Naive thymus-derived CD4-positive, alpha-beta T cell (primary cell): Measurements from ENCODE around the gene CRTC3. TPM values are rescaled to one million over a fixed set of nuclear protein-coding genes. Genes with fewer than 3 reads are reported as not detected.
"Not testable (repeated sequence)": the region's sequence is repeated elsewhere in the genome, so short reads cannot be mapped to it uniquely, and the experiment has no call there.

Experiments used
- ATAC-seq: fragments of 150-1000 bp; cut with Tn5 transposase; 2 replicates; pipeline ENCODE4 v1.10.0; 2021; ENCODE audit warnings: mild to moderate bottlenecking, moderate library complexity
- CTCF ChIA-PET: fragments of 350-600 bp; sonication (Branson Sonifier 250); formaldehyde crosslinking; loops from one replicate; lab custom pipeline; 2021; ENCODE audit warnings: antibody characterized with exemption; lab: Charles Lee
- POLR2A ChIA-PET: fragments of 350-600 bp; sonication (Branson Sonifier 250); formaldehyde crosslinking; loops from one replicate; lab custom pipeline; 2021; ENCODE audit warnings: antibody characterized with exemption, inconsistent platforms; lab: Charles Lee
- DNase-seq, 9 donors: peaks; one replicate each; pipeline versions ENCODE4 v3.0.0 to v3.0.0-alpha.2; 2020 to 2022; ENCODE audit warnings: mixed read lengths in 1 of 9
- H3K27ac ChIP-seq: one replicate; pipeline ENCODE4 v1.7.0; 2013; ENCODE audit warnings: mild to moderate bottlenecking, low read depth, low read length, moderate library complexity
- H3K27me3 ChIP-seq, 2 donors: one replicate each; pipeline ENCODE4 v1.7.0; 2013; ENCODE audit warnings: low read length in 2 of 2, mild to moderate bottlenecking in 2 of 2, moderate library complexity in 2 of 2; ENCODE audit not compliant: control insufficient read depth in 2 of 2, insufficient read depth in 2 of 2
- H3K36me3 ChIP-seq, 3 experiments: 1 replicate in 2 of 3; 2 replicates in 1 of 3; pipeline ENCODE4 v1.7.0; 2013; ENCODE audit warnings: low read length in 3 of 3, mild to moderate bottlenecking in 3 of 3, moderate library complexity in 1 of 3; ENCODE audit not compliant: insufficient read depth in 3 of 3, control insufficient read depth in 2 of 3
- H3K4me1 ChIP-seq, 2 donors: one replicate each; pipeline ENCODE4 v1.7.0; 2013; ENCODE audit warnings: low read length in 2 of 2, mild to moderate bottlenecking in 2 of 2, moderate library complexity in 1 of 2; ENCODE audit not compliant: control insufficient read depth in 2 of 2, insufficient read depth in 2 of 2
- H3K4me3 ChIP-seq: 2 replicates; pipeline ENCODE4 v1.7.0; 2013; ENCODE audit warnings: mild to moderate bottlenecking, low read length
- H3K9me3 ChIP-seq, 3 experiments: 1 replicate in 2 of 3; 2 replicates in 1 of 3; pipeline ENCODE4 v1.7.0; 2013; ENCODE audit warnings: low read length in 3 of 3; ENCODE audit not compliant: control insufficient read depth in 2 of 3
- H3K27ac Mint-ChIP-seq, 9 donors: one replicate each; pipeline ENCODE4 v1.8.0; 2020 to 2022; ENCODE audit warnings: mixed read lengths in 9 of 9, mild to moderate bottlenecking in 8 of 9, moderate library complexity in 5 of 9, inconsistent platforms in 2 of 9
- H3K27me3 Mint-ChIP-seq, 5 donors: one replicate each; pipeline ENCODE4 v1.8.0; 2021 to 2022; ENCODE audit warnings: mixed read lengths in 5 of 5, mild to moderate bottlenecking in 1 of 5
- H3K36me3 Mint-ChIP-seq, 5 donors: one replicate each; pipeline ENCODE4 v1.8.0; 2020 to 2022; ENCODE audit warnings: mixed read lengths in 5 of 5, mild to moderate bottlenecking in 3 of 5, inconsistent platforms in 1 of 5
- H3K4me1 Mint-ChIP-seq, 7 donors: one replicate each; pipeline ENCODE4 v1.8.0; 2020 to 2022; ENCODE audit warnings: mixed read lengths in 7 of 7, mild to moderate bottlenecking in 3 of 7, inconsistent platforms in 1 of 7
- H3K4me3 Mint-ChIP-seq, 10 donors: one replicate each; pipeline ENCODE4 v1.8.0; 2020 to 2022; ENCODE audit warnings: mild to moderate bottlenecking in 10 of 10, mixed read lengths in 10 of 10, moderate library complexity in 6 of 10, inconsistent platforms in 2 of 10
- H3K9me3 Mint-ChIP-seq, 11 donors: one replicate each; pipeline ENCODE4 v1.8.0; 2020 to 2022; ENCODE audit warnings: mixed read lengths in 11 of 11, mild to moderate bottlenecking in 4 of 11, inconsistent platforms in 1 of 11, moderate library complexity in 1 of 11
- intact Hi-C, 2 donors: fragments of 100-400 bp; cut with micrococcal nuclease; formaldehyde crosslinking; loops; one replicate each; pipeline ENCODE4 v1.15.1; 2023
- polyA plus RNA-seq, 2 donors: library from polyadenylated mRNA; unstranded; fragments of 300-500 nt; fragmentation: Illumina TruSeq; gene quantifications; one replicate each; pipeline ENCODE4 v1.2.3, GENCODE V29; 2021
- total RNA-seq, 6 experiments: library from RNA in 5 of 6; stranded (reverse) in 5 of 6; gene quantifications; 1 replicate in 5 of 6; 2 replicates in 1 of 6; pipeline ENCODE4 v1.2.3 and lab custom pipeline; 2021 to 2026

The CRTC3 gene
- total and polyA plus RNA-seq, 7 experiments from 2014 or later: 40.5 to 132 (median 106) TPM

- no peaks in the 10 kb centered on the region for H3K36me3 ChIP-seq
- H3K9me3 Mint-ChIP-seq: peaks cover 0 to 5% (median 0%) of the 10 kb centered on the region in 11 donors
- peaks cover 8 to 41% (median 20%) of the 10 kb centered on the region in 7 donors for H3K4me1 Mint-ChIP-seq
- no peaks in the 10 kb centered on the region for H3K4me1 ChIP-seq
- H3K27ac Mint-ChIP-seq: peak overlapping the region in 2 of 9 donors; percentile 17 to 43
- no peak for DNase-seq
- no peaks in the 10 kb centered on the region for H3K27me3 Mint-ChIP-seq
- no peak overlapping the region for H3K27ac ChIP-seq
- CTCF ChIA-PET: interaction anchor here (0.6 to 1.0 kb wide), 3 partner anchors 12 to 408 kb away, joined by 3 to 4 read pairs (median 3); no protein-coding TSS in a partner anchor
- peaks cover 0 to 13% (median 0%) of the 10 kb centered on the region in 5 donors for H3K36me3 Mint-ChIP-seq
- H3K27me3 ChIP-seq: no peaks in the 10 kb centered on the region
- peak overlapping the region in 2 of 10 donors; percentile 21 to 80 for H3K4me3 Mint-ChIP-seq
- ATAC-seq: no peak
- POLR2A ChIA-PET: interaction anchor here (1.1 to 1.7 kb wide), 4 partner anchors 17 to 147 kb away, joined by 3 to 5 read pairs (median 4); no protein-coding TSS in a partner anchor
- no peaks in the 10 kb centered on the region for H3K9me3 ChIP-seq
- H3K4me3 ChIP-seq: no peak overlapping the region
- intact Hi-C loops: loop anchor here (10.0 kb wide), 1 partner anchor 183 kb away; no protein-coding TSS in a partner anchor
These were observed 17.4 kb upstream of the CRTC3 start for GRCh38 chr15:90512276-90512675.

GRCh38 chr15:90512981-90513380 is 16.7 kb upstream of the CRTC3 start:
- H3K27ac ChIP-seq: no peak overlapping the region
- POLR2A ChIA-PET: interaction anchor here (0.6 to 1.7 kb wide), 4 partner anchors 16 to 320 kb away, joined by 3 to 5 read pairs (median 4); no protein-coding TSS in a partner anchor
- intact Hi-C loops: loop anchor here (10.0 kb wide), 1 partner anchor 182 kb away; no protein-coding TSS in a partner anchor

GRCh38 chr15:90513448-90513847 is 16.3 kb upstream of the CRTC3 start:
- H3K4me3 Mint-ChIP-seq: no peak overlapping the region
- peaks cover 0 to 5% (median 0%) of the 10 kb centered on the region in 11 donors for H3K9me3 Mint-ChIP-seq
- ChIA-PET POLR2A (interaction anchor here (0.7 to 1.7 kb wide), 3 partner anchors 16 to 26 kb away, joined by 4 to 5 read pairs (median 4); no protein-coding TSS in a partner anchor), CTCF (interaction anchor here (0.8 kb wide), 1 partner anchor 194 kb away, joined by 3 read pairs; no protein-coding TSS in a partner anchor)
- Histone ChIP-seq H3K4me1 (no peaks in the 10 kb centered on the region), H3K4me3 (no peak overlapping the region), H3K27me3 (no peaks in the 10 kb centered on the region), H3K36me3 (no peaks in the 10 kb centered on the region), H3K9me3 (no peaks in the 10 kb centered on the region), H3K27ac (no peak overlapping the region)
- intact Hi-C loops: loop anchor here (10.0 kb wide), 1 partner anchor 181 kb away; no protein-coding TSS in a partner anchor
- H3K27ac Mint-ChIP-seq: no peak overlapping the region
- DNase-seq (no peak), ATAC-seq (no peak)
- H3K27me3 Mint-ChIP-seq: no peaks in the 10 kb centered on the region
- H3K4me1 Mint-ChIP-seq: peaks cover 8 to 41% (median 20%) of the 10 kb centered on the region in 7 donors
- peaks cover 0 to 12% (median 0%) of the 10 kb centered on the region in 5 donors for H3K36me3 Mint-ChIP-seq

More at GRCh38 chr15:90512981-90513380, 16.7 kb upstream of the CRTC3 start:
- no peaks in the 10 kb centered on the region for H3K27me3 ChIP-seq
- Mint-ChIP-seq H3K27me3 (no peaks in the 10 kb centered on the region), H3K36me3 (peaks cover 0 to 12% (median 0%) of the 10 kb centered on the region in 5 donors), H3K27ac (peak overlapping the region in 1 of 9 donors; percentile 43), H3K4me3 (peak overlapping the region in 2 of 10 donors; percentile 3 to 21), H3K9me3 (peaks cover 0 to 5% (median 0%) of the 10 kb centered on the region in 11 donors), H3K4me1 (peaks cover 8 to 41% (median 20%) of the 10 kb centered on the region in 7 donors)
- CTCF ChIA-PET: interaction anchor here (0.6 to 0.8 kb wide), 2 partner anchors 133 to 193 kb away, joined by 3 to 4 read pairs; no protein-coding TSS in a partner anchor
- H3K36me3 ChIP-seq: no peaks in the 10 kb centered on the region
- DNase-seq (no peak), ATAC-seq (no peak)
- H3K4me3 ChIP-seq: no peak overlapping the region
- H3K9me3 ChIP-seq: no peaks in the 10 kb centered on the region
- no peaks in the 10 kb centered on the region for H3K4me1 ChIP-seq

GRCh38 chr15:90513893-90514292 is 15.8 kb upstream of the CRTC3 start:
- H3K9me3 ChIP-seq, H3K27ac ChIP-seq, H3K36me3 ChIP-seq, H3K27me3 ChIP-seq, H3K4me3 ChIP-seq, H3K4me1 ChIP-seq, H3K9me3 Mint-ChIP-seq, CTCF ChIA-PET, H3K4me3 Mint-ChIP-seq, H3K27ac Mint-ChIP-seq, H3K27me3 Mint-ChIP-seq, DNase-seq, ATAC-seq: not testable (repeated sequence)
- Mint-ChIP-seq H3K36me3 (peaks cover 0 to 12% (median 0%) of the 10 kb centered on the region in 5 donors), H3K4me1 (peaks cover 8 to 41% (median 20%) of the 10 kb centered on the region in 7 donors)
- intact Hi-C loops: loop anchor here (10.0 kb wide), 1 partner anchor 181 kb away; no protein-coding TSS in a partner anchor
- POLR2A ChIA-PET: interaction anchor here (0.7 kb wide), 1 partner anchor 17 kb away, joined by 4 read pairs; no protein-coding TSS in a partner anchor

- Mint-ChIP-seq H3K4me3 (no peak overlapping the region), H3K27ac (peak overlapping the region in 1 of 9 donors; percentile 19), H3K36me3 (peaks cover 0 to 1% (median 0%) of the 10 kb centered on the region in 5 donors), H3K9me3 (no peaks in the 10 kb centered on the region), H3K4me1 (peaks cover 0 to 22% (median 5%) of the 10 kb centered on the region in 7 donors), H3K27me3 (no peaks in the 10 kb centered on the region)
- DNase-seq: no peak
- Histone ChIP-seq H3K27me3 (no peaks in the 10 kb centered on the region), H3K9me3 (no peaks in the 10 kb centered on the region), H3K36me3 (no peaks in the 10 kb centered on the region), H3K4me3 (no peak overlapping the region), H3K27ac (no peak overlapping the region), H3K4me1 (no peaks in the 10 kb centered on the region)
- intact Hi-C loops: loop anchor here (10.0 kb wide), 1 partner anchor 175 kb away; no protein-coding TSS in a partner anchor
- no peak for ATAC-seq
- POLR2A ChIA-PET: interaction anchor here (0.5 to 1.3 kb wide), 5 partner anchors 11 to 382 kb away, joined by 3 to 5 read pairs (median 3); no protein-coding TSS in a partner anchor
- CTCF ChIA-PET: interaction anchor here (0.6 to 0.9 kb wide), 2 partner anchors 52 to 271 kb away, joined by 3 to 5 read pairs; no protein-coding TSS in a partner anchor
These were observed 10.0 kb upstream of the CRTC3 start for GRCh38 chr15:90519688-90520087.

- no peaks in the 10 kb centered on the region for H3K9me3 Mint-ChIP-seq
- H3K4me3 Mint-ChIP-seq: no peak overlapping the region
- peaks cover 0 to 24% (median 3%) of the 10 kb centered on the region in 7 donors for H3K4me1 Mint-ChIP-seq
- CTCF ChIA-PET: interaction anchor here (0.6 to 0.9 kb wide), 2 partner anchors 51 to 272 kb away, joined by 3 to 5 read pairs; no protein-coding TSS in a partner anchor
- peaks cover 0 to 1% (median 0%) of the 10 kb centered on the region in 5 donors for H3K36me3 Mint-ChIP-seq
- H3K4me1 ChIP-seq: no peaks in the 10 kb centered on the region
- no peak for DNase-seq
- H3K36me3 ChIP-seq: no peaks in the 10 kb centered on the region
- no peak overlapping the region for H3K4me3 ChIP-seq
- ATAC-seq: no peak
- H3K27me3 ChIP-seq: no peaks in the 10 kb centered on the region
- H3K27me3 Mint-ChIP-seq: no peaks in the 10 kb centered on the region
- POLR2A ChIA-PET: interaction anchor here (0.6 to 1.3 kb wide), 3 partner anchors 10 to 113 kb away, joined by 3 to 4 read pairs (median 3); no protein-coding TSS in a partner anchor
- no peak overlapping the region for H3K27ac Mint-ChIP-seq
- H3K9me3 ChIP-seq: no peaks in the 10 kb centered on the region
- intact Hi-C loops: no loop called here
- H3K27ac ChIP-seq: no peak overlapping the region
These were observed 9.4 kb upstream of the CRTC3 start for GRCh38 chr15:90520365-90520764.
